Activated B cell treated with CpG ODN at 0.5 μM for 24 hours (primary cell): ENCODE data around the gene RRP8. TPM values are rescaled to one million over a fixed set of nuclear protein-coding genes. Genes with fewer than 3 reads are reported as not detected.
A peak's percentile ranks its signal among the peaks of the same experiment; 100 is the strongest.

Source experiments
- ATAC-seq: fragments of 200-7000 bp; cut with Tn5 transposase; one replicate; pipeline ENCODE4 v1.10.0; 2021; ENCODE audit warnings: low read depth, mild to moderate bottlenecking, moderate library complexity
- CTCF ChIA-PET: fragments of 350-600 bp; sonication (Branson Sonifier 250); formaldehyde crosslinking; loops from one replicate; lab custom pipeline; 2021; ENCODE audit warnings: antibody characterized with exemption; lab: Charles Lee
- POLR2A ChIA-PET: fragments of 350-600 bp; sonication (Branson Sonifier 250); formaldehyde crosslinking; loops from one replicate; lab custom pipeline; 2021; ENCODE audit warnings: antibody characterized with exemption; lab: Charles Lee
- DNase-seq: peaks from one replicate; pipeline ENCODE4 v3.0.0; 2022
- H3K27ac Mint-ChIP-seq: one replicate; pipeline ENCODE4 v1.8.0; 2020; ENCODE audit warnings: mixed read lengths
- H3K27me3 Mint-ChIP-seq: one replicate; pipeline ENCODE4 v1.8.0; 2021; ENCODE audit warnings: mixed read lengths
- H3K36me3 Mint-ChIP-seq: one replicate; pipeline ENCODE4 v1.8.0; 2021; ENCODE audit warnings: low read depth, mixed read lengths
- H3K4me1 Mint-ChIP-seq: one replicate; pipeline ENCODE4 v1.8.0; 2021; ENCODE audit warnings: mixed read lengths
- H3K4me3 Mint-ChIP-seq: one replicate; pipeline ENCODE4 v1.8.0; 2020; ENCODE audit warnings: mild to moderate bottlenecking, mixed read lengths
- H3K9me3 Mint-ChIP-seq: one replicate; pipeline ENCODE4 v1.8.0; 2020; ENCODE audit warnings: mixed read lengths
- intact Hi-C: fragments of 100-400 bp; cut with micrococcal nuclease; formaldehyde crosslinking; loops from one replicate; pipeline ENCODE4 v1.15.1; 2024
- total RNA-seq: library from RNA; stranded (reverse); gene quantifications from 2 replicates; pipeline ENCODE4 v1.2.3, GENCODE V29; 2022
- TF ChIP-seq, protein P1 (sequence below): fragments of 200-600 bp; IDR thresholded peaks from one replicate; pipeline ENCODE4 v1.8.0; 2022; ENCODE audit warnings: antibody characterized with exemption, mild to moderate bottlenecking

The RRP8 gene
- total RNA-seq, 1 donor from 2014 or later = 29.1 TPM

GRCh38 chr11:6611092-6611962, 7.9 kb upstream of the RRP8 start:
- no peaks in the 10 kb centered on the region for H3K9me3 Mint-ChIP-seq
- TF ChIP-seq, protein P1, sequence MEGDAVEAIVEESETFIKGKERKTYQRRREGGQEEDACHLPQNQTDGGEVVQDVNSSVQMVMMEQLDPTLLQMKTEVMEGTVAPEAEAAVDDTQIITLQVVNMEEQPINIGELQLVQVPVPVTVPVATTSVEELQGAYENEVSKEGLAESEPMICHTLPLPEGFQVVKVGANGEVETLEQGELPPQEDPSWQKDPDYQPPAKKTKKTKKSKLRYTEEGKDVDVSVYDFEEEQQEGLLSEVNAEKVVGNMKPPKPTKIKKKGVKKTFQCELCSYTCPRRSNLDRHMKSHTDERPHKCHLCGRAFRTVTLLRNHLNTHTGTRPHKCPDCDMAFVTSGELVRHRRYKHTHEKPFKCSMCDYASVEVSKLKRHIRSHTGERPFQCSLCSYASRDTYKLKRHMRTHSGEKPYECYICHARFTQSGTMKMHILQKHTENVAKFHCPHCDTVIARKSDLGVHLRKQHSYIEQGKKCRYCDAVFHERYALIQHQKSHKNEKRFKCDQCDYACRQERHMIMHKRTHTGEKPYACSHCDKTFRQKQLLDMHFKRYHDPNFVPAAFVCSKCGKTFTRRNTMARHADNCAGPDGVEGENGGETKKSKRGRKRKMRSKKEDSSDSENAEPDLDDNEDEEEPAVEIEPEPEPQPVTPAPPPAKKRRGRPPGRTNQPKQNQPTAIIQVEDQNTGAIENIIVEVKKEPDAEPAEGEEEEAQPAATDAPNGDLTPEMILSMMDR = no peak
- peaks cover 45% of the 10 kb centered on the region for H3K36me3 Mint-ChIP-seq
- intact Hi-C loops = loop anchor here (5.0 kb wide), 2 partner anchors 901 to 924 kb away; partner anchors contain the start of genes PPFIBP2, TRIM22 and TRIM5
- ATAC-seq (peak; percentile 8), DNase-seq (peak; percentile 10)
- ChIA-PET POLR2A (interaction anchor here (0.6 to 3.3 kb wide), 22 partner anchors 8 to 922 kb away, joined by 3 to 44 read pairs (median 4); partner anchors contain the start of genes APBB1, ARFIP2, DCHS1 and ILK), CTCF (interaction anchor here (1.0 to 1.2 kb wide), 3 partner anchors 56 to 72 kb away, joined by 3 to 11 read pairs (median 3); partner anchors contain the start of gene MRPL17)
- no peaks in the 10 kb centered on the region for H3K27me3 Mint-ChIP-seq
- peaks cover 25% of the 10 kb centered on the region for H3K4me1 Mint-ChIP-seq
- peak overlapping the region; percentile 85 for H3K4me3 Mint-ChIP-seq
- H3K27ac Mint-ChIP-seq = peak overlapping the region; percentile 85

- ChIA-PET POLR2A (interaction anchor here (1.2 to 3.3 kb wide), 4 partner anchors 9 to 137 kb away, joined by 3 to 38 read pairs (median 10); partner anchors contain the start of genes MRPL17, TPP1 and TRIM3), CTCF (interaction anchor here (1.0 kb wide), 1 partner anchor 57 kb away, joined by 3 read pairs; no protein-coding TSS in a partner anchor)
- Mint-ChIP-seq H3K9me3 (no peaks in the 10 kb centered on the region), H3K4me3 (peak overlapping the region; percentile 85), H3K36me3 (peaks cover 45% of the 10 kb centered on the region), H3K27me3 (no peaks in the 10 kb centered on the region), H3K4me1 (peaks cover 22% of the 10 kb centered on the region), H3K27ac (peak overlapping the region; percentile 85)
- intact Hi-C loops = loop anchor here (5.0 kb wide), 2 partner anchors 902 to 923 kb away; partner anchors contain the start of genes PPFIBP2, TRIM22 and TRIM5
- no peak for DNase-seq
- ATAC-seq = no peak
- TF ChIP-seq, protein P1 = no peak
Measured at GRCh38 chr11:6610591-6610990, 7.2 kb upstream of the RRP8 start.

DNA sequence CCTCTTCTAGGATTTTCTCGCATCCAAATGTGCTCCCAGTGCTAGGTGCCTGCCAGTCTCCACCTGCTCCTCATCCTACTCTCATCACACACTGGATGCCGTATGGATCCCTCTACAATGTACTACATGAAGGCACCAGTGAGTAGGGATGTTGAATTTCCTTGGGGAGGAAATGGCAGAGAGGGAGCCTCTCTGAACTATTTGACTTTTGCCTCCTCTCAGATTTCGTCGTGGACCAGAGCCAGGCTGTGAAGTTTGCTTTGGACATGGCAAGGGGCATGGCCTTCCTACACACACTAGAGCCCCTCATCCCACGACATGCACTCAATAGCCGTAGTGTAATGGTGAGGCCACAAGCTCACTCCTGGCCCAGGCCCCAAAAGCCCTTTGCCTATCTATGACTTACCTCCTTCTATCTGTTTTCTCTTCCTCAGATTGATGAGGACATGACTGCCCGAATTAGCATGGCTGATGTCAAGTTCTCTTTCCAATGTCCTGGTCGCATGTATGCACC, 6.1 kb upstream of the RRP8 start:
- H3K36me3 Mint-ChIP-seq = peaks cover 45% of the 10 kb centered on the region
- ATAC-seq (no peak), DNase-seq (no peak)
- H3K9me3 Mint-ChIP-seq = no peaks in the 10 kb centered on the region
- TF ChIP-seq, protein P1 = no peak
- peaks cover 22% of the 10 kb centered on the region for H3K4me1 Mint-ChIP-seq
- no peak overlapping the region for H3K4me3 Mint-ChIP-seq
- intact Hi-C loops = loop anchor here (5.0 kb wide), 2 partner anchors 903 to 922 kb away; partner anchors contain the start of genes PPFIBP2, TRIM22 and TRIM5
- POLR2A ChIA-PET = interaction anchor here (1.2 to 3.2 kb wide), 3 partner anchors 9 to 37 kb away, joined by 3 to 32 read pairs (median 3); partner anchors contain the start of gene TPP1
- no peak overlapping the region for H3K27ac Mint-ChIP-seq
- CTCF ChIA-PET = no interaction called here
- H3K27me3 Mint-ChIP-seq = no peaks in the 10 kb centered on the region

GRCh38 chr11:6608726-6609501, 5.5 kb upstream of the RRP8 start:
- no peak for ATAC-seq
- CTCF ChIA-PET = interaction anchor here (1.0 to 1.8 kb wide), 2 partner anchors 59 to 74 kb away, joined by 3 to 6 read pairs; partner anchors contain the start of gene MRPL17
- no peak overlapping the region for H3K4me3 Mint-ChIP-seq
- peaks cover 22% of the 10 kb centered on the region for H3K4me1 Mint-ChIP-seq
- H3K27me3 Mint-ChIP-seq = no peaks in the 10 kb centered on the region
- H3K36me3 Mint-ChIP-seq = peaks cover 45% of the 10 kb centered on the region
- H3K27ac Mint-ChIP-seq = no peak overlapping the region
- TF ChIP-seq, protein P1 = no peak
- DNase-seq = no peak
- POLR2A ChIA-PET = interaction anchor here (1.2 to 3.2 kb wide), 2 partner anchors 10 to 38 kb away, joined by 3 to 32 read pairs; partner anchors contain the start of gene TPP1
- intact Hi-C loops = no loop called here
- H3K9me3 Mint-ChIP-seq = no peaks in the 10 kb centered on the region
